Mucosa of rectum (tissue), 2 donors: Measurements from ENCODE around the gene GNAO1.

Source experiments
- H3K27ac ChIP-seq, 2 donors: one replicate each; pipeline ENCODE4 v1.7.0; 2013; ENCODE audit warnings: inconsistent platforms in 2 of 2, low read depth in 2 of 2, low read length in 2 of 2
- H3K27me3 ChIP-seq, 2 donors: one replicate each; pipeline ENCODE4 v1.7.0; 2013; ENCODE audit warnings: low read length in 2 of 2; ENCODE audit not compliant: control insufficient read depth in 2 of 2, insufficient read depth in 2 of 2
- H3K36me3 ChIP-seq, 2 donors: one replicate each; pipeline ENCODE4 v1.7.0; 2013; ENCODE audit warnings: low read length in 2 of 2; ENCODE audit not compliant: control insufficient read depth in 2 of 2, insufficient read depth in 2 of 2
- H3K4me1 ChIP-seq, 2 donors: one replicate each; pipeline ENCODE4 v1.7.0; 2013; ENCODE audit warnings: low read length in 2 of 2, mild to moderate bottlenecking in 1 of 2; ENCODE audit not compliant: control insufficient read depth in 2 of 2, insufficient read depth in 2 of 2
- H3K4me3 ChIP-seq, 2 donors: one replicate each; pipeline ENCODE4 v1.7.0; 2013; ENCODE audit warnings: low read length in 2 of 2
- H3K9ac ChIP-seq, 2 donors: one replicate each; pipeline ENCODE4 v1.7.0; 2013; ENCODE audit warnings: low read length in 2 of 2, low read depth in 1 of 2, mild to moderate bottlenecking in 1 of 2
- H3K9me3 ChIP-seq, 2 donors: one replicate each; pipeline ENCODE4 v1.7.0; 2013; ENCODE audit warnings: low read length in 2 of 2; ENCODE audit not compliant: control insufficient read depth in 2 of 2
- donor health status: healthy.
- donor health status: Normal muscosa, but diverticular disease.

Gene GNAO1

DNA sequence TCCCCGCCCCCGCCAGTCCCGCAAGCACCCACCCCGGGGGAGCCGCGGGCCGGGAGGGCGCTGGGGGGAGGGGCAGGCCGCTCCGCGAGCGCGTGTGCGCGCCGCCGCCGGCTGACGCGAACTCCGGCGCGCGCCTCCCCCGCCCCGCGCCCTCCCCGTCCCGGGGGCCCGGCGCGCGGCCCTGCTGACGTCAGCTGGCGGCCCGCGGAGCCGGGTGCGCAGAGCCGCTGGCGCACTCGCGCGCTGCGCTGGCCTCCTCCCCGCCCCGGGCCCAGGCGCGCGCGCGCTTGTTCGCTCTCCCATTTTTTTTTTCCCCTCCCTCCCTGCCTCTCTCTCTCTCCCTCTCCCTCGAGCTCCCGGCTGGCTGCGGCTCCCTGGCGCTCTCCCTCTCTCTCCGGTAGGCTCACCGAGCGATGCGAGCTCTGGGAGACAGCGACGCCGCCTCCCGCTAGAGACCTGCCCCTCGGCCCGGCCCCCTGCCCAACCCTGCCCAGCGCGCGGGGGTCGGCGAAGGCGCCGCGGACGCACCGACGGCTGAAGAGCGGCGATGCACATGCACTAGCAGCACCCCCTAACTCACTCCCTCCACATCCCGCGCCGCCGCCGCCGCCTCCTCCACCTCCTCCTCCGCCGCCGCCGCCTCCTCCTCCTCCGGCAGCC is at the start of gene GNAO1:
GNAO1 (plus strand) TSS at position 334 of the 660 bp plus-strand sequence. CDS start 747 bp downstream, outside the sequence.
- Histone ChIP-seq H3K9ac (peak within 1 kb of the TSS in 1 of 2 donors; percentile 65), H3K4me1 (no peaks in the 10 kb centered on the region), H3K27ac (peak within 1 kb of the TSS; percentile 70 to 77), H3K27me3 (peaks cover 22 to 24% of the 10 kb centered on the region in 2 donors), H3K9me3 (no peaks in the 10 kb centered on the region), H3K36me3 (no peaks in the 10 kb centered on the region), H3K4me3 (peak within 1 kb of the TSS; percentile 54 to 59)

DNA sequence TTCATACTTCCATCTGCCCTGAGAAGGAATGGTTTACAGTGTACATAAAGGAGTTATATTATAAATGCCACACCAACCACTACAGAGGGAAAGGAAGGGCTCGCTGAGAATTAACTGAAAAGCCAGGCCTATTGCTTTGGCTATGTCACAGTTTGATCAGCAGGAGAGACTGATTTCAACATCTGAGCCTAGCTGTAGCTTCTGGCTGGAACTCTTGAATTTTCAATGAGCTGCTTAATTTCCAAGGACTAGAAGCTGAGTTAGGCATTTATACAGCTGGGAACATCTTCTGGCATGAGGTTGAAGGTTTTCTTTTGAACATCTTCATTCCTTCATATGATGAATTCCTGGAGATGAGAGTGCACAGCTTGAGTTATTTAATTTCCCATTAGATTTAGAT is 47.6 kb upstream of the GNAO1 start:
- no peak overlapping the region for H3K9ac ChIP-seq
- H3K4me3 ChIP-seq: no peak overlapping the region
- no peaks in the 10 kb centered on the region for H3K27me3 ChIP-seq
- H3K9me3 ChIP-seq: no peaks in the 10 kb centered on the region
- H3K27ac ChIP-seq: no peak overlapping the region
- no peaks in the 10 kb centered on the region for H3K36me3 ChIP-seq
- H3K4me1 ChIP-seq: no peaks in the 10 kb centered on the region

DNA sequence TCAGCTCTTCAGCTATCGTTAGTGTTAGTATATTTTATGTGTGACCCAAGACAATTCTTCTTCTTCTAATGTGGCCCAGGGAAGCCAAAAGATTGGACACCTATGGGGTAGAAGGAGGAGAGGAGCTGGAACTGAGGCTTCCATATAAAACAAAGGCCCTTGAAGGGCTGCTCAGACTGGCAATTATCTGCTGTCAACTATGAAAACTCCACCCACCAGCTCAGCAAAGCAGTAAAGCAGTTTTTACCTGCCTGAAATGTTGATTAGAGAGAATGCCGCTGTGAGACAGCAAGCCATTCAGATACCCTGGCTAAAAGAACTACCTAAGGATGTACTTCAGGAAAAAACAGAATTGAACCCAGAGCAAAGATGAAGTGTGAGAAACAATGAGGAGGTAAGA is 45.9 kb upstream of the GNAO1 start:
- H3K36me3 ChIP-seq: no peaks in the 10 kb centered on the region
- no peak overlapping the region for H3K9ac ChIP-seq
- no peaks in the 10 kb centered on the region for H3K4me1 ChIP-seq
- no peaks in the 10 kb centered on the region for H3K27me3 ChIP-seq
- no peak overlapping the region for H3K27ac ChIP-seq
- H3K9me3 ChIP-seq: no peaks in the 10 kb centered on the region
- H3K4me3 ChIP-seq: no peak overlapping the region

DNA sequence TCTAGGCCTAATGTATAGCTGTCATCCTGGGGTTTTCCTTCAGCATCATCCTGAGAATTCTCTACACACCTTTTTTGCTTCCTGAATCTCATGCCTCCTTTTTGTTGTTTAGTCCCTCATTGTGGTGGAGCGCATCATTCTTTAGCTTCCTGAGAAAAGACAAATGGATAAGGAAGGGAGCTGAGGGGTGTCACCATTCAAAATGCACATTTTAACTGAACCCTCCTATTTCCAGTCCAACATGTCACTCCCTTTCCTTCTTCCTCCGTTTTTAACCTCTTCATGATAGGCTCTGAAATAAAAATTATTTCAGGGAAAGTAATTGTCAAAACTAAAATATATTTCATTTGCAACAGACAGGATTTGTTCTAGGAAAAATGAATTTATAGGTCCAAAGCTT is 39.7 kb upstream of the GNAO1 start:
- H3K9ac ChIP-seq: no peak overlapping the region
- no peak overlapping the region for H3K4me3 ChIP-seq
- H3K27ac ChIP-seq: no peak overlapping the region
- no peaks in the 10 kb centered on the region for H3K4me1 ChIP-seq
- no peaks in the 10 kb centered on the region for H3K9me3 ChIP-seq
- H3K36me3 ChIP-seq: no peaks in the 10 kb centered on the region
- H3K27me3 ChIP-seq: no peaks in the 10 kb centered on the region

DNA sequence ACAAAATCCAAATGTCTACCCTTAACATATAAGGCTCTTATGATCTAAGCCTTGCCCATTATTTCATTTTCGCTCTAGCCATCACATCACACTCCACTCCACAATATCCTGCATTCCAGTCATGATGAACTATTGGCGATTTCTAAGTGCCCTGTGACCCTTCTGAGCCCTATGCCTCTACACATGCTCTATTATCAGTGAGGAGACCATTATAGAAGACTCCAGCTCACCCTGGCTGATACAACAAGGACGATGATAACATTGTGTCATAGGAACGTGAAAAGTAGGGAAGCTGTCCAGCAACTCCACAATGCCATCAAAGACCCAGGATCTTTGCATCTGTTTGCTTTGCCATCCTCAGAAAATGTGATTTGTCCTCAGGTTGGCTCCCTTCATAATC is 29.6 kb upstream of the GNAO1 start:
- Histone ChIP-seq H3K4me3 (no peak overlapping the region), H3K27ac (no peak overlapping the region), H3K27me3 (no peaks in the 10 kb centered on the region), H3K9me3 (no peaks in the 10 kb centered on the region), H3K4me1 (no peaks in the 10 kb centered on the region), H3K9ac (no peak overlapping the region), H3K36me3 (no peaks in the 10 kb centered on the region)

DNA sequence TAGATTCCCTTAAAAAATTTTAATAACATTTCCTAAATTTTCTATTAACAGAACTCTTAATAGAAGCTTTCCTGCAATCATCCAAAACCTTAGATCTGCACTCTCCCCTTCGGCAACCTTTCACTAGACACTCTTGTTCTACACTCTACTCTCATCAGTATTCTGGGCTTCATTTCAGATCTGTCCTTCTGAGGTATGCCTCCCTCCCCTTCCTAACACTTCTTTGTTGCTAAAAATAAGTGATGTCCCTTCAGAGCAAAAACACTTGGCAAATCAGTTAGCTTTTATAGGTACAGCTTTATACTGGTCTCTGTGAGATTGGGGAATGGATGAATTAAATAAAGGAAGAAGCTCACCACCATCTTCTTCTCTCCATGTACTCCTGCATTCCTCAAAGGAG is 28.2 kb upstream of the GNAO1 start:
- H3K9ac ChIP-seq: no peak overlapping the region
- no peaks in the 10 kb centered on the region for H3K27me3 ChIP-seq
- H3K9me3 ChIP-seq: no peaks in the 10 kb centered on the region
- no peak overlapping the region for H3K27ac ChIP-seq
- no peaks in the 10 kb centered on the region for H3K36me3 ChIP-seq
- H3K4me3 ChIP-seq: no peak overlapping the region
- H3K4me1 ChIP-seq: no peaks in the 10 kb centered on the region

DNA sequence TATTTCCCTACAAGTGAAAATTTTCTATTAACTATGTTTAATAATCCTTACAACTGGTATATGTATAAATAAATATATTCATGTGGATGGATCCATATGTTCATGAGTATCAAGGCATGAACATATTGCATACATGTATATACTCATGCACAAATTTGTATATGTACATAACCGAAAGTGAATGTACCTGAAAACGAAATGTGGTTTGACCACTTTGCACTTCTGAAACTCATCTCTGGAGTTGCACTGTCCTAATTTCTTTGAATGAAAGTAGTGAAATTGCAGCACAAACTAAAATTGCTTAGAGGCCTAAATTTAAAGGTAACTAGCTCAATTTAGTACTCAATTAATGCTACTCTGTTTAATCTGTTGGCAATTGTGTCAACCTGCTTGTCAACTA is 27.4 kb upstream of the GNAO1 start:
- Histone ChIP-seq H3K4me1 (no peaks in the 10 kb centered on the region), H3K27ac (no peak overlapping the region), H3K36me3 (no peaks in the 10 kb centered on the region), H3K4me3 (no peak overlapping the region), H3K9me3 (no peaks in the 10 kb centered on the region), H3K27me3 (no peaks in the 10 kb centered on the region), H3K9ac (no peak overlapping the region)

DNA sequence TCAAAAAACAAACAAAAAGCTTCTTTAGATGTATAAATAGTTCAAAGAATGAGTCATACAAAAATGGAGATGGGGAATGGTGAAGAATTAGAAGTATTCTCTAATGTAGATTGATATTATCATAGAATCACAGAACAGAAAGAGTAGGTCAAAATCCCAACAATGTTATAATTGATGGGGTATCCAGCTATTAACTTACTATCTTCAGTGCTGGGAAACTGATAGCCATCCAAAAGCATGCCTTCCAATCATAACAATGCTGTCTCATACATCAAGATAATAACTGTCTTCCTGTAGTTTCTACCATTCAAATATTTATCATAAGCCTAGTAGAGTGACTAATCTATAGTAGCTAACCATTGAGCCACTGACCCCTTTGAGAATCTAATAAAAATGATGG is 26.7 kb upstream of the GNAO1 start:
- H3K27me3 ChIP-seq: no peaks in the 10 kb centered on the region
- no peaks in the 10 kb centered on the region for H3K9me3 ChIP-seq

DNA sequence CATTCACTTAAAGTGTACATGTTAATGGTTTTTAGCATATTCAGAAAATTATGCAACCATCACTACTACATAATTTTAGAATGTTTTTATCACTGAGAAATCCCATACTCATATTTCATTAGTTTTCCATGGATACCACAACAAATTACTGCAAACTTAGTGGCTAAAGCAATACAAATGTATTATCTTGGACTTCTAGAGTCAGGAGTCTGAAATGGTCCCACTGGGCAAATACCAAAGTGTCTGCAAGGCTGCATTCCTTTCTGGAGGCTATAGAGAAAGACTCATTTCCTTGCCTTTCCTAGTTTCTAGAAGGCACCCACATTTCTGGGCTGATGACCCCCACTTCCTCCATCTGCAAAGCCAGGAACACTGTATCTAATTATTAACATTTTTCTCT is 16.9 kb upstream of the GNAO1 start:
- no peaks in the 10 kb centered on the region for H3K9me3 ChIP-seq
- no peaks in the 10 kb centered on the region for H3K36me3 ChIP-seq
- no peak overlapping the region for H3K27ac ChIP-seq
- no peaks in the 10 kb centered on the region for H3K27me3 ChIP-seq
- H3K4me1 ChIP-seq: no peaks in the 10 kb centered on the region
- no peak overlapping the region for H3K9ac ChIP-seq
- H3K4me3 ChIP-seq: no peak overlapping the region

More for the DNA sequence above, 26.7 kb upstream of the GNAO1 start:
- Histone ChIP-seq H3K27ac (no peak overlapping the region), H3K9ac (no peak overlapping the region), H3K36me3 (no peaks in the 10 kb centered on the region), H3K4me3 (no peak overlapping the region), H3K4me1 (no peaks in the 10 kb centered on the region)

DNA sequence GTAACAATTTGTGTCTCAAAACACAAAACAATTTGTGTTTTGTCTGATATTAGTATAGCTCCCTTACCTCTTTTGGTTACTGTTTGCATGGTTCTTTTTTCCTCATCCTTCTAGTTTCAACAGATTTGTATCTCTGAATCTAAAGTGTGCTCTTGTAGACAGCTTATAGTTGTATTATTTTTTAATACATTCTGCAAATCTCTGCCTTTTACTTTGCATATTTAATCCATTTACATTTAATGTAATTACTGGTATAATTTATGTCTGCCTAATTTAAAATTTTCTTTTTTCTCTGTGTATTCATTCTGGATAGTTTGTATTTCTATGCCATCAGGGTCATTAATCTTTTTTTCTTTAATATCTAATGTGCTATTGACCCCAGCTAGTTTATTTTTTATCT is 9.9 kb upstream of the GNAO1 start:
- Histone ChIP-seq H3K27ac (no peak overlapping the region), H3K27me3 (no peaks in the 10 kb centered on the region), H3K4me1 (no peaks in the 10 kb centered on the region), H3K4me3 (no peak overlapping the region), H3K36me3 (no peaks in the 10 kb centered on the region), H3K9me3 (no peaks in the 10 kb centered on the region), H3K9ac (no peak overlapping the region)

DNA sequence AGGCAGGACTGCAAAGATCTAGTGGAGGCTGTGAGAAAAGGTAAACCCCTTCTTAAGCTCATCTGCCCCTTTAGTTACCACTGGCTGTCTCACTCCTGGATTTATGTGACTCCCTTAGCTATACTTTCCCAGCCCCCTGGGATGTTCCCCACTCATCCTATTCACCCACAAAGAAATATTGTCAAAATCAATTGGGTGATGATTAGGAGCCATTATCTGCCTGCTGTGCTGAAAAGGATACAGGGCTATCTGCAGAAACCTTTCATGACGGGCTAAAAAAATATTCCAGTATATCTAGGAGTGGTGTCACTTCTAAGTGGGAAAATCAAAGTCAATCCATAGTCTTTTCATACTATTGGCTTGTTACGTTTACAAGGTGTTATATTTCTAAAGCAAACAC is 8.0 kb upstream of the GNAO1 start:
- H3K4me3 ChIP-seq: no peak overlapping the region
- no peaks in the 10 kb centered on the region for H3K9me3 ChIP-seq
- H3K9ac ChIP-seq: no peak overlapping the region
- H3K27me3 ChIP-seq: peaks cover 0 to 3% of the 10 kb centered on the region in 2 donors
- H3K27ac ChIP-seq: no peak overlapping the region
- H3K36me3 ChIP-seq: no peaks in the 10 kb centered on the region
- no peaks in the 10 kb centered on the region for H3K4me1 ChIP-seq
